HG03565 (cell line): ENCODE results near the gene SDCCAG8.

Experiments used
- ATAC-seq: cut with Tn5 transposase; IDR thresholded peaks from one replicate; pipeline ENCODE4 v1.9.1; 2021; ENCODE audit warnings: mild to moderate bottlenecking, moderate library complexity; ENCODE audit not compliant: unreplicated experiment

SDCCAG8 gene

DNA sequence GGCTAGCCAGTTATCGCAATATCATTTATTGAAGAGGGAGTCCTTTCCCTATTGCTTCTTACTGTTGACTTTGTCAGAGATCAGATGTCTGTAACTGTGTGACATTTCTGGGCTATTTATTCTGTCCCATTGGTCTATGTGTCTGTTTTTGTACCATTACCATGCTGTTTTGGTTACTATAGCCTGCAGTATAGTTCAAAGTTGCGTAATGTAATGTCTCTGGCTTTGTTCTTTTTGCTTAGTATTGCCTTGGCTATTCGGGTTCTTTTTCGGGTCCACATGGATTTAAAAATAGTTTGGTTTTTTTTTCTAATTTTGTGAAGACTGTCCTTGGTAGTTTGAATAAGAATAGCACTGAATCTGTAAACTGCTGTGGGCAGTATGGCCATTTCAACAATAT lies 273.7 kb downstream of the SDCCAG8 start:
- no peak for ATAC-seq

GRCh38 chr1:243535014-243535413 lies 279.2 kb downstream of the SDCCAG8 start:
- no peak for ATAC-seq

DNA sequence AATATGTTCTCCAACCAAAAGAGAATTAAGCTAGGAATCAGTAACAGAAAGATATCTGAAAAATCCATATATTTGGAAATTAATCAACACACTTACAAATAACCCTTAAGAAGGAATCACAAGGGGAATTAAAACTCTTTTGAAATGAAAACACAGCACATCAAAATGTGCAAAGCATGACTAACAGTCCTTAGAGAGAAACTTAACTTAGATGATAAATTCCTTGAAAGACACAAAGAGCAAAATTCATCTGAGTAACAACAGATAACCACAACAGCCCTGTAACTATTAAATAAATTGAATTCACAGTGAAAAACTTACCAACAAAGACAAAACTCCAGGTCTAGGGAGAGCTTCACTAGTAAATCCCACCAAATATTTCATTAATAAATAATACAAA lies 283.8 kb downstream of the SDCCAG8 start:
- no peak for ATAC-seq

DNA sequence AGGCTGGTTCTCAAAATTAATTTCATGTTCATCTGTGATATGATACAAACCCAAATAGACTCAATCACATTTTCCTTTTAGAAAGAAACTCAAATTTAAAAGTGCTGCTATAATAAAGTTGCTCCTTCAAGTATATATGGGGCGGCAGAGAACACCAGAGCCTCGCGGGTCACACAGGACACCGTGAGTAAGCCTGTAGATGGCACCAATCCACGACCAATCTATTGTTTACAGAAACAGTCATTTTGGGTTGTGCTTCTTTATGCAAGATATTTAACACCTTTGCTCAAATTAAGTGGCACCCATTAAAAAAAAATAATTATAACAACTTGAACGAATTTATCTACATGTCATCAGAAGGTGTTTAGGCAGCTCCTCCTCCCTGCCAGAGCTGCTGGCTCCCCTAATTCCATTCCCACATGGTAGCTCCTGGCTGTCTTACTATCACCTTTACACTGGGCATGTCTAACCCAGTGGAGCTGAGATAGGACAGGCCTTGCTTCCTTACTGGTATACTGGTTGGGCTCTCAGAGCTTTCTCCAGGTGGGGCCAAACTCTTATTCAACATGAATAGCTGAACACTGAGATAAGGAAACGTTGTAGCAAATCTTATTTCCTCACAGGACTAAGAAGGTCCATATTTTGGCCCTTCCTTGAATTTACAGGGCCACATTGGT lies 287.0 kb downstream of the SDCCAG8 start:
- no peak for ATAC-seq

- ATAC-seq, result no peak
Observed at GRCh38 chr1:243543501-243543900, 287.7 kb downstream of the SDCCAG8 start.

DNA sequence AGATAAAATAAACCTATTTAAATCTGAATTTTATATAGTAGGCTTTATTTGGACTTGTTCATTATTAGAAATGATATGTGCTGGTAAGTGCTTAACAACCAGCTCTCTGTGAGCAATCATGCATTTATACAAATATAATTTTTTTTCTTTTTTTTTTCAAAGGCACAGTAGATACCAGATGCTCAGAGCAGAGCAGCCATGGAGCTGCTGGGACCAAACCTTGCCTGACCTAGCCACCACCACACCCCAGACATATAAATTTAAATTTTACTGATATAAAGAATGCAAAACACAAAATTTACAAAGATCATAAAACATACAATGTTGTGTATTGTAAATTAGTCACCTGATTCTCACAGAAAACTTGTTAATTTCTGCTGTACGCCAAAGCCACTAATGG lies 290.6 kb downstream of the SDCCAG8 start:
- ATAC-seq, result no peak

DNA sequence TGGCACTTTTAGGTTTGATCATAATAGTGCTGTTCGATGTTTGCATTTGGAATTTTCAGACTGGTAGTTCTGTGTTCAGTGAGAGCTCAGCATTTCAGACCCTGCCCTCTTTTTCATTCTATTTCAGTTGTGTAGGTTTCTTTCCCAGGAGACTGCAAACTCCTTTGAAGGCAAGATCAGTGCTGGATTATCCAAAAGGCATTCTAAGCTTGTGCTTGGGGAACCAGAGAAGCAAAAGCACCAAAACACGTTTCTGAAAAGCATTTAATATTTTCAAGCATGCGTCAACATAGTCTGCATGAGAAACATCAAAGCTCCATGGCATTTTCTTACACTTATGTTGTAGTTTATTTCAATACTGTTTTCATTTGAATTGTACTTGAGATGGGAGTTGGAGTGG lies 292.1 kb downstream of the SDCCAG8 start:
- ATAC-seq, result no peak

DNA sequence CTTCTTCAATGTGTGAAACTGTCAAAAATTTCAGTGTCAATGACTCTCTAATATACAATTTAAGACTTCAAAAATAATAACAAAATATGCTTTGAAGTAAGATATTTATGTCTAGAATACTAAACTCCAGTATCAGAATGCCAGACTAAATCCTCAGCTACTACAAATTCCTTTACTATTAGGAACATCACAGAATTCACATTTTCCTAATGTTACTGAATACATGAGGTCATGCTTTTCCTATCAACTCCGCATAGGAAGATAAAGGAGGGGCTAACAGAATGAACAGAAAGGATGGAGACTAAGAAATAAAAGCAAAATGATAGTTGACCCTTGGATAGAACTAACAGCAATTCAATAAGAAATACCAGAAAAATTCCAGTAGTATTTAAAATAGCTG lies 292.7 kb downstream of the SDCCAG8 start:
- ATAC-seq, result no peak

DNA sequence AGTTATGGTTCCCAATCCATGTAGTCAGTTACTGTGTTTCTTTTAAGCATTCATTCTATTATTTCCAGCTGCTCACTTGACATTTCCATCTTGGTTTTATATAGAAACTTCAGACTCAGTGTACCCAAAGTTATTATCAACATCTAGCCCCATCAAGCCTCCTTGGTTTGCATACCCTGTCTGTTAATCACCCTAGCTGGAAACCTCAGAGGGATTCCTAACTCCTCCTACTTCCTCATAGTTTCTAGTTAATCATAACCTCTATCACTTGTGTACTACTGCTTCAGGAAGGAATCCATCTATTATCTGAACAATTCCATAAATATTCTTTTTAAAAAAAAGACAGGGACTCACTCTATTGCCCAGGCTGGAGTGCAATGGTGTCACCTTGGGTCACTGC lies 293.3 kb downstream of the SDCCAG8 start:
- ATAC-seq, result no peak
